HCT116 (cell line): ENCODE data around the gene ANKRD44.

Source experiments
- ELF1 ChIP-seq: IDR thresholded peaks from 2 replicates; pipeline ENCODE4 v1.6.1; 2012; ENCODE audit warnings: low read depth, borderline replicate concordance
- FOSL1 ChIP-seq: IDR thresholded peaks from 2 replicates; pipeline ENCODE4 v1.6.1; 2012; ENCODE audit warnings: low read depth
- JUND ChIP-seq: IDR thresholded peaks from 2 replicates; pipeline ENCODE4 v1.6.1; 2012
- POLR2A ChIP-seq: IDR thresholded peaks from 2 replicates; pipeline ENCODE4 v1.7.0; 2011; ENCODE audit warnings: borderline replicate concordance; ENCODE audit not compliant: insufficient read depth, insufficient read length; ENCODE audit errors: extremely low read depth
- POLR2AphosphoS5 ChIP-seq: IDR thresholded peaks from 2 replicates; pipeline ENCODE4 v1.6.1; 2011; ENCODE audit warnings: mild to moderate bottlenecking, low read depth, low read length, moderate library complexity
- REST ChIP-seq: IDR thresholded peaks from 2 replicates; pipeline ENCODE4 v1.6.1; 2012; ENCODE audit warnings: low read depth
- TF ChIP-seq, protein P1 (sequence below), 3 experiments: fragments of 200-600 bp in 1 of 3; sonication (generic) in 1 of 3; IDR thresholded peaks in 2 of 3; conservative IDR thresholded peaks in 1 of 3; 2 replicates each; pipeline ENCODE4 v1.5.1; 2012 to 2017; ENCODE audit warnings: low read depth in 2 of 3, low read length in 2 of 3, antibody characterized with exemption in 1 of 3, borderline replicate concordance in 1 of 3, control low read depth in 1 of 3, mild to moderate bottlenecking in 1 of 3, mixed read lengths in 1 of 3, mixed run types in 1 of 3, moderate library complexity in 1 of 3; ENCODE audit not compliant: insufficient read depth in 1 of 3

- TF ChIP-seq JUND (no peak), REST (no peak), FOSL1 (no peak), POLR2AphosphoS5 (no peak), POLR2A (no peak), ELF1 (no peak)
- TF ChIP-seq, protein P1, sequence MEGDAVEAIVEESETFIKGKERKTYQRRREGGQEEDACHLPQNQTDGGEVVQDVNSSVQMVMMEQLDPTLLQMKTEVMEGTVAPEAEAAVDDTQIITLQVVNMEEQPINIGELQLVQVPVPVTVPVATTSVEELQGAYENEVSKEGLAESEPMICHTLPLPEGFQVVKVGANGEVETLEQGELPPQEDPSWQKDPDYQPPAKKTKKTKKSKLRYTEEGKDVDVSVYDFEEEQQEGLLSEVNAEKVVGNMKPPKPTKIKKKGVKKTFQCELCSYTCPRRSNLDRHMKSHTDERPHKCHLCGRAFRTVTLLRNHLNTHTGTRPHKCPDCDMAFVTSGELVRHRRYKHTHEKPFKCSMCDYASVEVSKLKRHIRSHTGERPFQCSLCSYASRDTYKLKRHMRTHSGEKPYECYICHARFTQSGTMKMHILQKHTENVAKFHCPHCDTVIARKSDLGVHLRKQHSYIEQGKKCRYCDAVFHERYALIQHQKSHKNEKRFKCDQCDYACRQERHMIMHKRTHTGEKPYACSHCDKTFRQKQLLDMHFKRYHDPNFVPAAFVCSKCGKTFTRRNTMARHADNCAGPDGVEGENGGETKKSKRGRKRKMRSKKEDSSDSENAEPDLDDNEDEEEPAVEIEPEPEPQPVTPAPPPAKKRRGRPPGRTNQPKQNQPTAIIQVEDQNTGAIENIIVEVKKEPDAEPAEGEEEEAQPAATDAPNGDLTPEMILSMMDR (IDR thresholded peaks at IDR 0.05 in 2 of 3, conservative IDR thresholded peaks at IDR 0.05 in 1 of 3; ENCODE audit: borderline replicate concordance in 1 of 3, insufficient read depth in 1 of 3, low read depth in 2 of 3, low read length in 2 of 3): no peak
Measured at GRCh38 chr2:197357986-197358385, 47.4 kb upstream of the ANKRD44 start.
